K562 (cell line): ENCODE data around the gene GAD1. TPM values are rescaled to one million over a fixed set of nuclear protein-coding genes. Genes with fewer than 3 reads are reported as not detected.

Experiments
- CHD1 ChIP-seq: fragments of 200-600 bp; sonication (generic); IDR thresholded peaks from one replicate; pipeline ENCODE4 v1.6.1; 2012; ENCODE audit warnings: mild to moderate bottlenecking, moderate library complexity, low read length, inconsistent platforms
- CUX1 ChIP-seq: fragments of 200-800 bp; sonication (Bioruptor generic); IDR thresholded peaks from 2 replicates; pipeline ENCODE4 v1.6.1; 2016; ENCODE audit warnings: missing genetic modification characterization, missing compliant biosample characterization
- DEAF1 ChIP-seq: fragments of 450-650 bp; formaldehyde crosslinking; IDR thresholded peaks from 2 replicates; pipeline ENCODE4 v1.4.0; 2020; ENCODE audit warnings: mild to moderate bottlenecking, moderate library complexity
- HDAC1 ChIP-seq, 2 experiments: fragments of 450-650 bp; IDR thresholded peaks; 2 replicates each; pipeline ENCODE4 v1.6.1; 2016 to 2017; ENCODE audit warnings: inconsistent platforms in 1 of 2, mild to moderate bottlenecking in 1 of 2, moderate library complexity in 1 of 2
- JUND ChIP-seq, 2 experiments: IDR thresholded peaks; 2 replicates in 1 of 2; 3 replicates in 1 of 2; pipeline ENCODE4 v1.6.1; 2011; ENCODE audit warnings: borderline replicate concordance in 2 of 2, low read depth in 2 of 2, low read length in 2 of 2, improper control_type of control experiment in 1 of 2, missing biosample characterization in 1 of 2, missing genetic modification characterization in 1 of 2, missing genetic modification reagents in 1 of 2
- NR4A1 ChIP-seq, 2 experiments: fragments of 250-450 bp in 1 of 2; fragments of 450-650 bp in 1 of 2; sonication (Bioruptor Pico) in 1 of 2; IDR thresholded peaks; 2 replicates each; pipeline versions ENCODE4 v1.4.0 to v1.6.1; 2016 to 2020; ENCODE audit warnings: mild to moderate bottlenecking in 2 of 2, missing compliant biosample characterization in 1 of 2, missing genetic modification characterization in 1 of 2, moderate library complexity in 1 of 2
- PKNOX1 ChIP-seq: fragments of 450-650 bp; IDR thresholded peaks from 2 replicates; pipeline ENCODE4 v1.6.1; 2016
- THRB ChIP-seq: fragments of 450-650 bp; formaldehyde crosslinking; conservative IDR thresholded peaks from 2 replicates; pipeline ENCODE4 v1.4.0; 2022; ENCODE audit warnings: mild to moderate bottlenecking, missing genetic modification characterization
- ZNF184 ChIP-seq: sonication (generic); formaldehyde crosslinking; IDR thresholded peaks from 2 replicates; pipeline ENCODE4 v1.5.0; 2020; ENCODE audit warnings: missing genetic modification reagents
- ZNF586 ChIP-seq: fragments of 450-650 bp; formaldehyde crosslinking; conservative IDR thresholded peaks from 2 replicates; pipeline ENCODE4 v1.4.0; 2020; ENCODE audit warnings: mild to moderate bottlenecking, moderate library complexity
- ZNF592 ChIP-seq: fragments of 450-650 bp; IDR thresholded peaks from 2 replicates; pipeline ENCODE4 v1.6.1; 2017; ENCODE audit warnings: antibody characterized with exemption, mild to moderate bottlenecking
- polyA plus RNA-seq, 8 experiments: library from polyadenylated mRNA; depleted of rRNA in 4 of 8; stranded (reverse) in 5 of 8; unstranded in 3 of 8; fragments of >200 nt; fragmentation: Nextera tagmentation in 2 of 8; fragmentation: Illumina TruSeq in 1 of 8; extraction: Ambion mirVana in 2 of 8; extraction: Trizol in 1 of 8; gene quantifications; 2 replicates each; pipeline versions ENCODE4 v1.2.1 to v1.2.3, GENCODE V29; 2011 to 2014; ENCODE audit warnings: inconsistent platforms in 1 of 8, missing spikeins in 1 of 8
- total RNA-seq, 7 experiments: library from RNA; depleted of rRNA in 6 of 7; stranded (reverse); fragments of >200 nt in 6 of 7; fragmentation: Illumina TruSeq in 2 of 7; extraction: Trizol in 2 of 7; gene quantifications; 2 replicates each; pipeline versions ENCODE4 v1.2.1 to v1.2.3, GENCODE V29; 2011 to 2021; ENCODE audit warnings: low replicate concordance in 1 of 7

GAD1 gene
- total and polyA plus RNA-seq, 9 of the 15 experiments (the other 6 are each of a cell fraction or from before 2014, with no cell fraction given), result 2.7 to 29.1 (median 15.7) TPM

GRCh38 chr2:170770008-170770605 is 46.6 kb upstream of the GAD1 start, which contains the start of gene ERICH2 (continued):
- peak; percentile 92 for TF ChIP-seq CHD1
- peak; percentile 29; the same call in 1 of the 2 replicates for TF ChIP-seq JUND (IDR thresholded peaks at IDR 0.05; ENCODE audit: borderline replicate concordance, low read depth, low read length)
- TF ChIP-seq JUND (tag; IDR thresholded peaks at IDR 0.05; ENCODE audit: borderline replicate concordance, low read depth, low read length), result 0 out of 3 replicates have a peak, but pooled peaks have one; percentile 32
- no peak for TF ChIP-seq CUX1
- peak in 1 of 2 experiments; percentile 64; a peak in 2 of 4 replicates for TF ChIP-seq HDAC1 (IDR thresholded peaks at IDR 0.05)
- TF ChIP-seq ZNF592, result no peak
- no peak for TF ChIP-seq ZNF586 (CRISPR knock-in tag)
- peak; percentile 93 for TF ChIP-seq PKNOX1
- no peak for TF ChIP-seq NR4A1 (CRISPR knock-in tag; IDR thresholded peaks at IDR 0.05)
- 0 out of 2 replicates have a peak, but pooled peaks have one; percentile 18 for TF ChIP-seq NR4A1 (tag; IDR thresholded peaks at IDR 0.05)
- TF ChIP-seq ZNF184 (CRISPR knock-in tag), result no peak
- TF ChIP-seq THRB (CRISPR knock-in tag), result no peak
- no peak for TF ChIP-seq DEAF1 (CRISPR knock-in tag)
